Measurements from ENCODE around the gene RASGRP3. TPM values are rescaled to one million over a fixed set of nuclear protein-coding genes. Genes with fewer than 3 reads are reported as not detected.

RASGRP3 gene
- total and polyA plus RNA-seq, 10 donors, result 13.2 to 68.1 (median 44.5) TPM

- Histone ChIP-seq H3K27me3 (replicated peaks in 1 of 7) (no peaks in the 10 kb centered on the region), H3K9me3 (no peaks in the 10 kb centered on the region), H3K36me3 (no peaks in the 10 kb centered on the region), H3K4me3 (no peak overlapping the region), H3K27ac (no peak overlapping the region), H3K4me1 (peaks cover 9 to 26% (median 17%) of the 10 kb centered on the region in 6 donors)
- no peak for DNase-seq
- intact Hi-C loops (cut with DNase I; ENCODE audit: low total_unique reads), result no loop called here
- TF ChIP-seq POLR2A (IDR thresholded peaks at IDR 0.05) (no peak), POLR2AphosphoS5 (IDR thresholded peaks at IDR 0.05) (no peak)
- TF ChIP-seq, protein P1, sequence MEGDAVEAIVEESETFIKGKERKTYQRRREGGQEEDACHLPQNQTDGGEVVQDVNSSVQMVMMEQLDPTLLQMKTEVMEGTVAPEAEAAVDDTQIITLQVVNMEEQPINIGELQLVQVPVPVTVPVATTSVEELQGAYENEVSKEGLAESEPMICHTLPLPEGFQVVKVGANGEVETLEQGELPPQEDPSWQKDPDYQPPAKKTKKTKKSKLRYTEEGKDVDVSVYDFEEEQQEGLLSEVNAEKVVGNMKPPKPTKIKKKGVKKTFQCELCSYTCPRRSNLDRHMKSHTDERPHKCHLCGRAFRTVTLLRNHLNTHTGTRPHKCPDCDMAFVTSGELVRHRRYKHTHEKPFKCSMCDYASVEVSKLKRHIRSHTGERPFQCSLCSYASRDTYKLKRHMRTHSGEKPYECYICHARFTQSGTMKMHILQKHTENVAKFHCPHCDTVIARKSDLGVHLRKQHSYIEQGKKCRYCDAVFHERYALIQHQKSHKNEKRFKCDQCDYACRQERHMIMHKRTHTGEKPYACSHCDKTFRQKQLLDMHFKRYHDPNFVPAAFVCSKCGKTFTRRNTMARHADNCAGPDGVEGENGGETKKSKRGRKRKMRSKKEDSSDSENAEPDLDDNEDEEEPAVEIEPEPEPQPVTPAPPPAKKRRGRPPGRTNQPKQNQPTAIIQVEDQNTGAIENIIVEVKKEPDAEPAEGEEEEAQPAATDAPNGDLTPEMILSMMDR (IDR thresholded peaks at IDR 0.05 in 8 of 11, conservative IDR thresholded peaks at IDR 0.05 in 3 of 11), result no peak
- 90 to 96% (median 92%) methylated on average over 6 of the region's 6 CpGs for WGBS, 5 donors
These were observed 125.9 kb downstream of the RASGRP3 start for GRCh38 chr2:33602201-33602830.

DNA sequence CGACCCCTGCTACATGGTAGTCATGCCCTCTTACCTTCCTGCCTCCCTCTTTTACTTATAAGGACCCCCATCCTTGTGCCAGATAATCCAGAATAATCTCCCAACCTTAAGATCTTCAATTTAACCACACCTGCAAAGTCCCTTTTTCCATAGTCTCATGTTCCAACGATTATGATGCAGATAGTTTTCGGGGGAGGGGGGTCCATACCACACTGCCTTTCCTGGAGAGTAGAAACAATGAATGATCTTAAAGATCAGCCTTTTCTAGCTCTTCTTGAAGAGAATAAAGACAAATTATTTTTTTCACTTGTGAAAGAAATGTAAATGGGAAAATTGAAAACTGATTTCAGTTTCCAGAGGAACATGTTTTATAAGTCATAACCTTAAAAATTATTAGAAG, 127.0 kb downstream of the RASGRP3 start:
- peaks cover 0 to 15% (median 6%) of the 10 kb centered on the region in 6 donors for H3K4me1 ChIP-seq
- no peak overlapping the region for H3K27ac ChIP-seq
- TF ChIP-seq POLR2A (IDR thresholded peaks at IDR 0.05), result no peak
- 75 to 85% (median 79%) methylated on average over 3 of the region's 3 CpGs for WGBS, 5 donors
- H3K36me3 ChIP-seq, result no peaks in the 10 kb centered on the region
- intact Hi-C loops (cut with DNase I; ENCODE audit: low total_unique reads), result no loop called here
- H3K27me3 ChIP-seq (replicated peaks in 1 of 7), result no peaks in the 10 kb centered on the region
- no peak overlapping the region for H3K4me3 ChIP-seq
- DNase-seq, result no peak
- no peaks in the 10 kb centered on the region for H3K9me3 ChIP-seq

DNA sequence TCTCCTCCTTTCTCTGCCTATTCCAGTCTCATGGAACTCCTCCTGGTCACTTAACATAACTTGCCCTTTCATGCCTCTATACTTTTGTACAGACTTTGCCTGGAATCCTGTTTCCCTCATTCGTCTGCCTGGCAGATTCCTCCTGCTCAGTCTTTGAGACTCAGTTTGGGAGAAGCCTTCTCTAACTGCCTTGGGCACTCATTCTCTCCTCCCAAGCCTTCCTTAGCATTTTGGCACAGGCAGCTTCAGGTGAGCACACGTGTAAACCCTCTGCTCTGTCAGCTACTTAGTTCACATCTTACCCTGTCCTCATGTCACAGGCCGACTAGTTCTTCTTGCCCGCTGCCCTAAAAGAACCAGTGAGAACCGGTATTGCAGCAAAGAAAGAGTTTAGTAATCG, 128.6 kb downstream of the RASGRP3 start:
- no peaks in the 10 kb centered on the region for H3K27me3 ChIP-seq (replicated peaks in 1 of 7)
- H3K9me3 ChIP-seq, result no peaks in the 10 kb centered on the region
- H3K27ac ChIP-seq, result no peak overlapping the region
- no peaks in the 10 kb centered on the region for H3K36me3 ChIP-seq
- WGBS, 5 donors, result 74 to 84% (median 79%) methylated on average over 6 of the region's 6 CpGs
- H3K4me1 ChIP-seq, result peaks cover 0 to 4% (median under 1%) of the 10 kb centered on the region in 6 donors
- H3K4me3 ChIP-seq, result no peak overlapping the region
- DNase-seq, result no peak
- TF ChIP-seq POLR2A (IDR thresholded peaks at IDR 0.05) (no peak), POLR2AphosphoS5 (IDR thresholded peaks at IDR 0.05) (no peak)
- intact Hi-C loops (cut with DNase I; ENCODE audit: low total_unique reads), result no loop called here

GRCh38 chr2:33606100-33606499, 129.7 kb downstream of the RASGRP3 start:
- H3K27ac ChIP-seq, result no peak overlapping the region
- DNase-seq, result no peak

DNA sequence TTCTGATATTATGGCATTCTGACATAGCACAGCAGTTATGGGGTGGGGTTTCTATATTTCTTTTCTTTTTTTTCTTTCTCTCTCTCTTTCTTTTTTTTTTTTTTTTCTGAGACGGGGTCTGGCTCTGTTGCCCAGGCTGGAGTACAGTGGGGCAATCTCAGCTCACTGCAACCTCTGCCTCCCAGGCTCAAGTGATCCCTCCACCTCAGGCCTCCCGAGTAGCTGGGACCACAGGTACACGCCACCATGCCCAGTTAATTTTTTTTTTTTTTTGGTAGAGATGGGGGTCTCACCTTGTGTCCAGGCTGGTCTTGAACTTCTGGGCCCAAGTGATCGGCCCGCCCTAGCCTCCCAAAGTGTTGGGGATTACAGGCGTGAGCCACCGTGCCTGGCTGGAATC, 130.2 kb downstream of the RASGRP3 start:
- Histone ChIP-seq H3K27me3 (replicated peaks in 1 of 7) (no peaks in the 10 kb centered on the region), H3K4me3 (no peak overlapping the region), H3K27ac (no peak overlapping the region), H3K4me1 (no peaks in the 10 kb centered on the region), H3K9me3 (no peaks in the 10 kb centered on the region), H3K36me3 (no peaks in the 10 kb centered on the region)
- 91 to 97% (median 94%) methylated on average over 7 of the region's 7 CpGs for WGBS, 5 donors
- no peak for DNase-seq
- intact Hi-C loops (cut with DNase I; ENCODE audit: low total_unique reads), result no loop called here
- TF ChIP-seq POLR2A (IDR thresholded peaks at IDR 0.05) (no peak), POLR2AphosphoS5 (IDR thresholded peaks at IDR 0.05) (no peak)
- TF ChIP-seq, protein P1 (IDR thresholded peaks at IDR 0.05 in 8 of 11, conservative IDR thresholded peaks at IDR 0.05 in 3 of 11), result no peak

More at GRCh38 chr2:33606100-33606499, 129.7 kb downstream of the RASGRP3 start:
- 87 to 95% (median 94%) methylated on average over 4 of the region's 4 CpGs for WGBS, 5 donors
- Histone ChIP-seq H3K36me3 (no peaks in the 10 kb centered on the region), H3K9me3 (no peaks in the 10 kb centered on the region), H3K27me3 (replicated peaks in 1 of 7) (no peaks in the 10 kb centered on the region), H3K4me1 (no peaks in the 10 kb centered on the region), H3K4me3 (no peak overlapping the region)
- TF ChIP-seq, protein P1 (IDR thresholded peaks at IDR 0.05 in 8 of 11, conservative IDR thresholded peaks at IDR 0.05 in 3 of 11), result no peak
- TF ChIP-seq POLR2AphosphoS5 (IDR thresholded peaks at IDR 0.05) (no peak), POLR2A (IDR thresholded peaks at IDR 0.05) (no peak)
- intact Hi-C loops (cut with DNase I; ENCODE audit: low total_unique reads), result no loop called here
